HG03039 (cell line): Measurements from ENCODE around the gene KCNH2.

ENCODE experiments used
- ATAC-seq: cut with Tn5 transposase; IDR thresholded peaks from one replicate; pipeline ENCODE4 v1.9.1; 2021; ENCODE audit warnings: mild to moderate bottlenecking, moderate library complexity; ENCODE audit not compliant: unreplicated experiment

Gene KCNH2

DNA sequence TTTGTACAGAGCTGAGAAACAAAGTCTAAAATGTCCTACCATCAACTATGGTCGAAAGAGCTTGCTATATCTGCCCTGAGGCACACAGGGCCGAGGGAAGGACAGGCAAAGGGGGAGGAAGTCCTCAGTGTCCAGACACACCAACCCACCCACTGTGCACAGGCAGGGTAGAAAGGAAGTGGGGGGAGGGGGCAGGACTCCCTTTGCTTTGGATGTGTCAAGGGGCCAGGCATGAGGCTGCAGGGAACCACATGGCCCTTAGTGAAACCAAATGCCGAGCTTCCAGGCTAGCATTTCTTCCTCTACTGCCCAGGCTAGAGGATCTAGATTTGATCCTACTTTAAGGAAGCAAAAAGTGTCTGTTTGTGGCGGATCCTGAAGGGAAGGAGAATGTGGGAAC, 28.6 kb downstream of the KCNH2 start:
- ATAC-seq: no peak

- no peak for ATAC-seq
These were observed 29.3 kb downstream of the KCNH2 start for GRCh38 chr7:150948791-150949251.

- no peak for ATAC-seq
These were observed 30.1 kb downstream of the KCNH2 start for GRCh38 chr7:150947761-150948651.

DNA sequence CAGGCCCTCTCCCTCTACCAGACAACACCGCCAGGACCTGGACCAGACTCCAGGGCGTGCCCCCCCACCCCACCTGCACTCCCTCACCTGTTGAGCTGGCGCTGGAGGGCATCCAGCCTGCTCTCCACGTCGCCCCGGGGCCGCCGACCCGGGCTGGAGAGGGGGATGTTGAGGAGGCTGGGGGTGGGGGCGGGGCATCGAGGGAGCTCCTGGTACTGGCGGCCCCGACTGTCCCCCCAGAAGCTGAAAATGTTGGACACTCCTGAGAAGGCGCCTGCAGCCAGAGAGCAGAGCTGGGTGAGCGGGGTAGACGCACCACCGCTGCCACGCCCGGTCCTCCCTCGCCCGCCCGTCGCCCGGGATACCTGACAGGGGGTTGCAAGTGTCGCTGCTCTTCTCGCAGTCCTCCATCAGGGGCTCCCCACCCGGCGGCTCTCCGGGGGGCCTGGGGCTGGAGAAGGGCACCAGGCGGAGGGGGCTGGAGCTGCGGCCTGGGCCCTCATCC, 30.8 kb downstream of the KCNH2 start:
- no peak for ATAC-seq

GRCh38 chr7:150946421-150947240, 31.5 kb downstream of the KCNH2 start:
- ATAC-seq: no peak

GRCh38 chr7:150945853-150946420, 32.2 kb downstream of the KCNH2 start:
- ATAC-seq: no peak

DNA sequence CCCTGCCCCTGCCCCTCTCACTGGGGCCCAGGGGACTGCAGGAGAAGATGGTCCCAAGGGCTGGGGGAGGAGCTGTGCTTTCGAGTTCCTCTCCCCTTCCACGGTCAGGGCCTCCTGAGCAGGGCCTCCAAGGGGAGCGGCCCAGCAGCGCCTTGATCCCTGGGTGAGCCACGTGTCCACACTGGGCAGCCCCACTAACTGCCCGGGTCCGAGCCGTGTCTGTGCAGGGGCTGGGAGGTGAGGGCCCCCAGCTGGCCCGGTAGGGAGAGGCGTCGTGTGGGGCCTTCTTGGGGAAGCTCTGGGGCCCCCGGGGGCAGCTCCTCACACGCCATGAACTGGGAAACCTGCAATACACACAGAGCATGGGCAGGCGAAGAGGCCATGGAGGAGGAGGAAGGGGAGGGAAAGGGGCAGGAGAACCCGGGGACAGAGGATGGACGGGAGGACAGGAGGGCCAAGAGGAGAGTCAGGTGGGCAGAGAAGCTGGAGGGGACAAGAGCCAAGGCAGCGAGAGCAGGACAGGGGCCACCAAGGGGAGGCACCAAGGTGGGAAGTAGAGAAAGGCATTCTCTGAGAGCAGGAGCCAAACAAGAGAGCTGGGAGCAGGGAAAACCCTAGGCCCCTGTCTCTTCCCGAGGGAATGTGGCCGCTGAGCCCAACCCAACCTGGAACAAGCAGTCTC, 32.8 kb downstream of the KCNH2 start:
- ATAC-seq: no peak

DNA sequence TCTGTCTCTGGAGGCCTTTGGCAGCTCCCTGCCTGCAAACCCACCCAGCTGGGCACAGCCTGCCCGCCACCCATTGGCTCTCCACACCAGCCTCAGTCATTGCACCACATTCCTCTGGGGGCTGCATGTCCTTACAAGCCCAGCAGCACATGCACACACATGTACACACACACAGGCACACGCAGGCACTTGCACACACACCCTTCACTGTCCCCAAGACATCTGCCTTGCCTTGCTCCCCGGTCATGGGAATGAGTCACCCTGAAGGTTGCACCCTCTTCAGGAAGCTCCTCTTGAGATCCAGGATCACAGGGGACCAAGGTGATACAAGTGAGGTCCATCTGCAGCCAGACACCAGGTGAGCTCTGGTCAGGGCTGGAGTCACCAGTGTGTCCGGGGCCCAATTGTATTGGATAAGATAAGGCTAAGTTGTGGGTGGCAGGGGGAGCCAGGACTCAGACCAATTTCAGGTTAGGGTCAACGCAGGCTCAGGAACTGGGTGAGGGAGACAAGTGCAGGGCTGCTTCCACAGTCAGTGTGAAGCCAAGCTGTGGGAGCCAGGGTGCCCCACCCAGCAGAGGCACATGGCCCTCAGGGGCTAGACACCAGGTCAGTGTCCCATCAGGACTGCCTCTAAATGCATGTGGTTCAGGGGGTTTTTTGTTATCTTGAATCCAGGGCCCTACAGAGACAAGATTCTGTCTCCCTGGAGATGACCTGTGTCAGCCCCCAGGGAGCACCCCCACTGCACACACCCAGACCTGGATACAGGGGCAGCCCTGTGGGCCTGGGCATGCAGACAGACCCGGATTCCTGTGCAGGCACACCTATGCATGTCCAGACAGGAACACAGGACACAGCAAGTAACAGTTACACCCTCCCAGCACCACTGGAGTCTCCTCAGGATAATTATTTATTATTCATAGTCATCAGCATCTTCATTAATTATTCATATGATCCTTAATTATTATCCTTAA, 33.8 kb downstream of the KCNH2 start:
- ATAC-seq: no peak

DNA sequence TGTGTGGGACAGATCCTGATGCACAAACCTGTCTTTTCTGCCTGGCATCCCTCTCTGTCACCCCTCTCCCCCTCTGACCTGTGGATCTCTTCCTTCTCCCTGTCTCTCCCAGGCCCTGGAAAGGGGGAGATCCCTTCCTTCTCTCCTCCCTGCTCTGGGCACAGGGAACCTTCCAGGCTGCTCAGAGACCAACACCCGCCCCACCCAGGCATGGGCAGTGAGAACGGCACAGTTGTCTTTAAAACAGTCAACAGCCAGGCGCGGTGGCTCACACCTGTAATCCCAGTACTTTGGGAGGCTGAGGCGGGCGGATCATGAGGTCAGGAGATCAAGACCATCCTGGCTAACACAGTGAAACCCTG, 34.7 kb downstream of the KCNH2 start:
- ATAC-seq: no peak

DNA sequence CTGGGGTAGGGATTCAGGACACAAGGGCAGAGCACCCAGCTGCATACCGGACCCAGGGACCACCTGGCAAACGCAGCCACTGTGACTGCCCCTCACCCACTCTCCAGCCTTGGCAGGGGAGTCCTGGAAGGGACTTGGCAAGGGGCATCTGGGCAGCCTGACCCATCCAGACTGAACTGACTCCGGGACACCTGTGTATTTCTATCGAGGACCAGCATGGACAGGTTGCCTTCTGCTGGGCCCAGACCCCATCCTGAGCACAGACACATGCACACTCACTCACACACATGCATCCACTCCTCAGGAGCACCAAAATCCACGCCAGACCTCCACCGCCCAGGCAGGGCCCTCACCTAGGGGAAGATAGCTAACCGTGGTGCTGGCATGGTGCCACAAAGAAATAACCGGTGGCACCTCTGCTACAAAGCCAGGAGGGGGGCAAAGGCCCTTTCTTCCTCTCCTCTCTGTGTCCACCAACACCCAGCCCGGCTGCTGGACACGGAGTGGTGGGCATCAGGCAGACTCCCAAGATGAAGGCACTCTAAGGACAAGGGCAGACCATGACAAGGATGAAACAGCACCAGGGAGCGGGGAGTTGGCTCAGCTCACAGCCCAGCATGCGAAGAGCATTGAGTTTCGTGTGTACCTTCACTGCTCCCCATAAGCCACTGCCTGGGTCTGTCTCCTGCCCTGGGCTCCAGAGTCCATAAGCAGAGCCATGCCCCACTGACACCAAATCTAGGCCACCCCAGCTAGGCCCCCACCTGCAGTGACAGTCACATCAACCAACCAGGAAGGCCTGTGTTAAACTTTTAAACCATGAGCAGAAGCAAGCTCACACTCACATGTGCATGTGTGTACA, 35.3 kb downstream of the KCNH2 start:
- ATAC-seq: no peak

DNA sequence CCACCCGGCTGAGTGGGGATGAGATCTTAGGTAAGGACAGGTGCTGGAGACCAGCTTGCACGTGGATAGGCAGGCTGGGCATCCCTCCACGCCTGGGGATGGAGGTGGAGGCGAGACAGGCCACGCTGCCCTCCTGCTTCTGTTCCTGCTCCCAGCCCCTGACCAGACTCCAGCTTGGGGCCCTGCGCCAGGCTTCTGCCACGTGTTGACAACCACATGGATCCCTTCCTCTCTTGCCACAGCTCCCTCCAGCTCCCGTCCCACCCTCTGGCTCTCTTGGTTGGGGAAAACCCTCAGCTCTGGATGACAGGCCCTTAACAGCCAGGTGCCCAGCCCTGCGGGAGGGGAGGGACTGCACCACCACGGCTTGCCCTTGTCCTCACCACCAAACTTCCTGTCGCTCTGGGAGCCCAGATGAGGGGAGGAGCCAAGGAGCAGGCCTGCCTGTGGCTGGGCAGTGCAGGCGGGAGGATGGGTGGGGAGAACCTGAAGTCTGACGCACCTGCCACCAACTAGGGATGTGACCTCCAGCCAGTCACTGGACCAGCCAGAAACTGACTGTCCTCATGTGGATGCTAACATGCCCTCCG, 36.0 kb downstream of the KCNH2 start:
- ATAC-seq: no peak

DNA sequence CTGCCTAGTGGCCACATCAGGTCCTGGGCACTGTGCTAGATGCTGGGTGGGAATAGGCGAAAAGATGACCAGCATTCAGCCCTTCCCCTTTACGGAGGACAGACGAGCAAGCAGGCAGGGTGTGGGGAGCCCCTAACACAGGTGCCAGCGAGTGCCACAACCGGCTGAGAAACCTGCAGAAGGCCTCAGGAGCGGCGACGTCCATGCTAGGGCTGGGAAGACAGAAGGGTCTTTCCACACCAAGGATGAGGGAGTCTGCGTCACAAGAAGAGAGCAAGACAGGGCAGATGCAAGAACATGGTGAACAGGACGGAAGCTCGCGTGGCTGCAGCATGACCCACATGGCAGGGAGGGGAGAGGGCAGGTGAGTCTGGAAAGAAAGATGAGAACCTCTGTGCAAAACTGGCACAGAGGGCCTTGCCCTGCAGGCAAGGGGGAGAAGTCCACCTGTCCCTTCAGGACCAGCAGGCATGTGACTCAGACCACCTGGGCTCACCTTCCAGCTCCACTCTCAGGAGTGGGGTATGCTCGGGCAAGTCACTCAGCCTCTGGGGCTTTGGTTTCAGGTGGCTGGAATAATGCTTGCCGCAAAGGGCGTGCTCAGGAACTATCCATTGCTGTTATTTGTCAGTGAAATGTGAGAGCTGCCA, 36.6 kb downstream of the KCNH2 start:
- no peak for ATAC-seq

GRCh38 chr7:150940431-150941102, 37.6 kb downstream of the KCNH2 start:
- no peak for ATAC-seq

- no peak for ATAC-seq
These were observed 38.7 kb downstream of the KCNH2 start for GRCh38 chr7:150939466-150939865.

DNA sequence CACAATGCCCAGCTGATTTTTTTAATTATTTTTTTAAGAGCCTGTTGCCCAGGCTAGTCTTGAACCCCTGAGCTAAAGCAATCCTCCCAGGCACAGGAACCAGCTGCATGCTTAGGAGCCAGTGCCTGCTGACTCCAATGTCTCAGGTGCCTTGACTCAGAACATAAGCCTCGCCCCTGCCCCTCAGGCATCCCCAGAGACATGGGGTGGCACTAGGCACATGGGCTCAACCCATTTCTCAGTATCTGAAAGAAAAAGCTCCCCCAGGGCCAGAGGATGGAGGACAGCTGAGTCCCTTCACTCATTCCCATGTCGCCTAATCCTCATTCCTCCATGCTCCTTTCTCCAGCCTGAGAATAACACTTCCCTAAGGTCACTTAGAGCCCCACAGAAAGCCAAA, 39.1 kb downstream of the KCNH2 start:
- ATAC-seq: no peak

- ATAC-seq: no peak
These were observed 39.6 kb downstream of the KCNH2 start for GRCh38 chr7:150938566-150938965.

DNA sequence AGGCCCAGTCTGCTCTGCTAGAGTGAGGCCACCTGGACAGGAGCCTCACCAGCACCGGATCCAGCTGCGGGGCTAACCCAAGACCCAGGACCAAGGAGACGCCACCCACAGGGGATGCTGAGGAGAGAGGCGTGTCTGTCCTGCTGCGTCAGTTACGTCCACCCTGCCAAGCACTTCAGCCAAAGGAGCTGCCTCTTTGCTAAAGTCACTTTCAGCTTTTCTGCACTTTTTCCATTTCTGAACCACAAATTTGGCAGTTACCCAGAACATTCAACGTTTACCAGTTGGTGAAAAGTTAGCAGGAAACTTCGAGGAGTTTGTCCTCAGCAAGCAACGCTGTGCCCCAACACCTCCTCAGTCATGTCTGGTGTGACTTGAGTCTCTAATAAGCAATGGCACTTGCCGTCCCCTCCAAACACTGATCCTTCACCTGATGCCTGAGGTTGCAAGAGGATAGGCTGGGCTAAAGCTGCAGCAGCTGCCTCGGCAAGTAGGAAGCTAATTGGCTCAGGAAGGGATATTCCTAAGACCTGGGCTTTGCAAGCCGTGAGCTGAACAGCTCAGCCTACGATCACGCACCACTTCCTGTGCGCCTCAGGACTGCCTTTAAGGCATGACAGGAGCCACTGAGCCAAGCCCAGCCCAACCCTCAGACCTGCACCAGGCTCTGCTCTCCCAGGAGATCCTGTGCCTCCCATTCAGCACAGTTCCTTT, 40.1 kb downstream of the KCNH2 start:
- no peak for ATAC-seq
